Prostate gland (tissue), 2 donors: ENCODE data around the gene GLRX. TPM values are rescaled to one million over a fixed set of nuclear protein-coding genes. Genes with fewer than 3 reads are reported as not detected.
A peak's percentile ranks its signal among the peaks of the same experiment; 100 is the strongest.
"Not testable (repeated sequence)": the region's sequence is repeated elsewhere in the genome, so short reads cannot be mapped to it uniquely, and the experiment has no call there.

Source experiments
- DNase-seq: peaks from one replicate; pipeline ENCODE4 v3.0.0-alpha.2; 2019; ENCODE audit warnings: low spot score
- H3K27ac ChIP-seq, 2 donors: fragments of 200-600 bp; sonication (generic); 2 replicates each; pipeline ENCODE4 v1.5.1; 2017 to 2019
- H3K27me3 ChIP-seq: fragments of 200-600 bp; sonication (generic); replicated peaks from 2 replicates; pipeline ENCODE4 v1.5.1; 2019; ENCODE audit not compliant: insufficient read depth
- H3K36me3 ChIP-seq, 2 donors: fragments of 200-600 bp; sonication (generic); 1 replicate in 1 of 2; 2 replicates in 1 of 2; pipeline versions ENCODE4 v1.5.1 to v1.8.1; 2017 to 2019
- H3K4me1 ChIP-seq: fragments of 200-600 bp; sonication (generic); replicated peaks from 2 replicates; pipeline ENCODE4 v1.5.1; 2019
- H3K4me3 ChIP-seq, 2 donors: fragments of 200-600 bp; sonication (generic); 2 replicates each; pipeline ENCODE4 v1.5.1; 2017 to 2019
- H3K9me3 ChIP-seq: fragments of 200-600 bp; sonication (generic); 2 replicates; pipeline ENCODE4 v1.5.1; 2017
- POLR2A ChIP-seq: fragments of 450-650 bp; IDR thresholded peaks from one replicate; pipeline ENCODE4 v1.6.1; 2016; ENCODE audit warnings: antibody characterized with exemption, mild to moderate bottlenecking
- POLR2AphosphoS5 ChIP-seq: sonication (generic); formaldehyde crosslinking; IDR thresholded peaks from one replicate; pipeline ENCODE4 v1.6.1; 2017; ENCODE audit warnings: antibody characterized with exemption
- WGBS: methylation state at CpG from one replicate; pipeline ENCODE4 v1.1.5; 2018; 5-methylcytosine and 5-hydroxymethylcytosine counted together
- intact Hi-C: fragments of 100-400 bp; cut with DNase I; formaldehyde crosslinking; loops from one replicate; pipeline ENCODE4 v1.14.2; 2022
- total RNA-seq, 2 donors: library from RNA; depleted of rRNA; stranded (reverse); fragments of >200 nt; gene quantifications; one replicate each; pipeline ENCODE4 v1.1.0, GENCODE V29; 2016
- TF ChIP-seq, protein P1 (sequence below), 4 experiments: fragments of 200-600 bp in 2 of 4; fragments of 450-650 bp in 2 of 4; sonication (generic) in 2 of 4; IDR thresholded peaks; 1 replicate in 3 of 4; 2 replicates in 1 of 4; pipeline ENCODE4 v1.5.1; 2016 to 2019; ENCODE audit warnings: antibody characterized with exemption in 4 of 4, mild to moderate bottlenecking in 2 of 4, moderate library complexity in 2 of 4

GLRX gene
- total RNA-seq, 2 donors from 2014 or later: 16.6 to 34.8 TPM

DNA sequence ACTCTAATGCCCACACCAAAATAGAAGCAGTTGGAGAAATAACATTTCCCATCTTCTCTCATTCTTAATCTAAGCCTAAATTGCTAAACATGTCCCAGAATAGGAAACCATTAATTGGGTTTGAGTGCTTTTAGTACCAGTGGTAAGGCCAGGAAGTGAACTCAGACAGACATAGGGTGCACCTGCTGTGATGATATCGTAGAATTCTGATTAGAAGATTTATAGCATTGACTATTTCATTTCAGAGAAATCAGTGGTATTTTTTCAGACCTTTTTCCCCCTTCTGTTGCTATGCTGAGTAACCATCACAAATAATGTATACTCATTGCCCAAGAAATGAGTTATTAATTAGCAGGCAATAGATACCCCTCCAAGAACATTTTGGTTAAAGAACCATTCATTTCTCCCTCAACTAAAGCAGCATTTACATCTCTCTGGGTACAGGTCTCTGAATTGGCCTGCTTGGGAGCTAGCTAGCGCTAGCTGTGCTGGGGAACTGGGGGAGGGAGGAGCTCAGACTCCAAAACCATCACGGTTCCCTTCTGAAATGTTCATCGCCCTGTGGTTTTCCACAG is 7.3 kb downstream of the GLRX start:
- 90% methylated on average over 4 of the region's 4 CpGs for WGBS
- H3K4me1 ChIP-seq: peaks cover 17% of the 10 kb centered on the region
- intact Hi-C loops: no loop called here
- H3K27ac ChIP-seq: no peak overlapping the region
- no peaks in the 10 kb centered on the region for H3K36me3 ChIP-seq
- H3K4me3 ChIP-seq: no peak overlapping the region
- no peaks in the 10 kb centered on the region for H3K9me3 ChIP-seq
- TF ChIP-seq POLR2A (no peak), POLR2AphosphoS5 (no peak)
- TF ChIP-seq, protein P1, sequence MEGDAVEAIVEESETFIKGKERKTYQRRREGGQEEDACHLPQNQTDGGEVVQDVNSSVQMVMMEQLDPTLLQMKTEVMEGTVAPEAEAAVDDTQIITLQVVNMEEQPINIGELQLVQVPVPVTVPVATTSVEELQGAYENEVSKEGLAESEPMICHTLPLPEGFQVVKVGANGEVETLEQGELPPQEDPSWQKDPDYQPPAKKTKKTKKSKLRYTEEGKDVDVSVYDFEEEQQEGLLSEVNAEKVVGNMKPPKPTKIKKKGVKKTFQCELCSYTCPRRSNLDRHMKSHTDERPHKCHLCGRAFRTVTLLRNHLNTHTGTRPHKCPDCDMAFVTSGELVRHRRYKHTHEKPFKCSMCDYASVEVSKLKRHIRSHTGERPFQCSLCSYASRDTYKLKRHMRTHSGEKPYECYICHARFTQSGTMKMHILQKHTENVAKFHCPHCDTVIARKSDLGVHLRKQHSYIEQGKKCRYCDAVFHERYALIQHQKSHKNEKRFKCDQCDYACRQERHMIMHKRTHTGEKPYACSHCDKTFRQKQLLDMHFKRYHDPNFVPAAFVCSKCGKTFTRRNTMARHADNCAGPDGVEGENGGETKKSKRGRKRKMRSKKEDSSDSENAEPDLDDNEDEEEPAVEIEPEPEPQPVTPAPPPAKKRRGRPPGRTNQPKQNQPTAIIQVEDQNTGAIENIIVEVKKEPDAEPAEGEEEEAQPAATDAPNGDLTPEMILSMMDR (IDR thresholded peaks at IDR 0.05): no peak
- no peaks in the 10 kb centered on the region for H3K27me3 ChIP-seq
- DNase-seq: no peak

DNA sequence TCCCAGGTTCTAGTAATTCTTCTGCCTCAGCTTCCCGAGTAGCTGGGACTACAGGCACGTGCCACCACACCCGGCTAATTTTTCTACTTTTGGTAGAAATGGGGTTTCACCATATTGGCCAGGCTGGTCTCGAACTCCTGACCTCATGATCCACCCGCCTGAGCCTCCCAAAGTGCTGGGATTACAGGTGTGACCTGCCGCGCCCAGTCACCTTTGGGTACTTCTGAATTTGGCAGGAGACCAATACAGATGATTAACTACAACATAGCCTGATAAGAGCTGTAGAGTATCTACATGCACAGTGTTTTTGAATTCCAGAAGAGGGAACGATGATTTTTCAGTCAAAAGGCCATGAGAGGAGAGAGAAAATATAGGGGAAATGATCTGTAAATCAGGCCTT is 9.5 kb downstream of the GLRX start:
- DNase-seq, H3K9me3 ChIP-seq, H3K4me3 ChIP-seq, H3K27me3 ChIP-seq, intact Hi-C loops, H3K36me3 ChIP-seq: not testable (repeated sequence)
- Histone ChIP-seq H3K27ac (peak overlapping the region in 1 of 2 donors; percentile 85), H3K4me1 (peaks cover 28% of the 10 kb centered on the region)
- WGBS: 91% methylated on average over 8 of the region's 8 CpGs

DNA sequence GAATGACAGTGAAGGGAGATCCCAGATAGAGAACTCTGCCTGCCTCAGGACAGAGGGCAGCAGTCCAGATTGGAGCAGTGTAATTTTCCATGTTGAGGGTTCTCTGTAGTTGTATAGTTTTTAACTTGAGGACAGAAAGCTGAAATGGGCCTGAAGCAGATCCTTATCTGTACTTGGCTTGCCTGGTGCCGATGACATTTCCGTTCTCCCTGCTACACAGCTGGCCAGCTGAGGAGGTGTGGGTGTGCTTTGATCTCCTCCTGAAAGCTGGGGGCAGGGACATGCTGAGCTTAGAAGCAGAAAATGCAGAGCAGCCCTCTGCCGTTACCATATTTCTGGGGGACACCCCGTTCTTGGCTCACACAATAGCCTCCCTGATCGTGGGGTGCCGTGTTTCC is 10.5 kb downstream of the GLRX start:
- no peaks in the 10 kb centered on the region for H3K27me3 ChIP-seq
- no peaks in the 10 kb centered on the region for H3K9me3 ChIP-seq
- no peaks in the 10 kb centered on the region for H3K36me3 ChIP-seq
- peaks cover 28% of the 10 kb centered on the region for H3K4me1 ChIP-seq
- H3K4me3 ChIP-seq: no peak overlapping the region
- 10% methylated on average over 6 of the region's 6 CpGs for WGBS
- no peak for DNase-seq
- H3K27ac ChIP-seq: peak overlapping the region; percentile 68 to 85
- TF ChIP-seq POLR2AphosphoS5 (peak; percentile 42), POLR2A (no peak)
- TF ChIP-seq, protein P1 (IDR thresholded peaks at IDR 0.05): no peak
- intact Hi-C loops: no loop called here

DNA sequence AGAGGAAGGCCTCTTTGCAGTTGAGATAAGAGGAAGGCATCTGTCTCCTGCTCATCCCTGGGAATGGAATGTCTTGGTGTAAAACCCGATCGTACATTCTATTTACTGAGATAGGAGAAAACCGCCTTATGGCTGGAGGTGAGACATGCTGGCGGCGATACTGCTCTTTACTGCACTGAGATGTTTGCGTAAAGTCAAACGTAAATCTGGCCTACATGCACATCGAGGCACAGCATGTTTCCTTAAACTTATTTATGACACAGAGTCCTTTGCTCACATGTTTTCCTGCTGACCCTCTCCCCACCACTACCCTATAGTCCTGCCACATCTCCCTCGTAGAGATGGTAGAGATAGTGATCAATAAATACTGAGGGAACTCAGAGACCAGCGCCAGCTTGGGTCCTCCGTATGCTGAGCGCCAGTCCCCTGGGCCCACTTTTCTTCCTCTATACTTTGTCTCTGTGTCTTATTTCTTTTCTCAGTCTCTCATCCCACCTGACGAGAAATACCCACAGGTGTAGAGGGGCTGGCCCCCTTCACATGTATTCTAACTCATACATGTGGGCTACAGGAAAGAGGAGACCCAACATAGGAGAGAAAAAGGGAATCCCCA is 11.0 kb downstream of the GLRX start:
- H3K9me3 ChIP-seq, H3K36me3 ChIP-seq, H3K4me3 ChIP-seq, H3K27me3 ChIP-seq, DNase-seq, intact Hi-C loops: not testable (repeated sequence)
- 39% methylated on average over 13 of the region's 13 CpGs for WGBS
- peak overlapping the region; percentile 68 to 85 for H3K27ac ChIP-seq
- peaks cover 28% of the 10 kb centered on the region for H3K4me1 ChIP-seq

DNA sequence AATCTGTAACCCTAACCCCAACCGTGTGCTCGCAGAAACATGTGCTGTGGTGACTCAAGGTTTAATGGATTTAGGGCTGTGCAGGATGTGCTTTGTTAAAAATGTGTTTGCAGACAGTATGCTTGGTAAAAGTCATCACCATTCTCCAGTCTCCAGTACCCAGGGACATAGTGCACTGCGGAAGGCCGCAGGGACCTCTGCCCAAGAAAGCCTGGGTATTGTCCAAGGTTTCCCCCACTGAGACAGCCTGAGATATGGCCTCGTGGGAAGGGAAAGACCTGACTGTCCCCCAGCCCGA is 11.5 kb downstream of the GLRX start:
- 28% methylated on average over 6 of the region's 6 CpGs for WGBS
- DNase-seq, H3K36me3 ChIP-seq, H3K27me3 ChIP-seq, H3K4me3 ChIP-seq, intact Hi-C loops, H3K9me3 ChIP-seq: not testable (repeated sequence)
- Histone ChIP-seq H3K4me1 (peaks cover 28% of the 10 kb centered on the region), H3K27ac (peak overlapping the region; percentile 68 to 85)

DNA sequence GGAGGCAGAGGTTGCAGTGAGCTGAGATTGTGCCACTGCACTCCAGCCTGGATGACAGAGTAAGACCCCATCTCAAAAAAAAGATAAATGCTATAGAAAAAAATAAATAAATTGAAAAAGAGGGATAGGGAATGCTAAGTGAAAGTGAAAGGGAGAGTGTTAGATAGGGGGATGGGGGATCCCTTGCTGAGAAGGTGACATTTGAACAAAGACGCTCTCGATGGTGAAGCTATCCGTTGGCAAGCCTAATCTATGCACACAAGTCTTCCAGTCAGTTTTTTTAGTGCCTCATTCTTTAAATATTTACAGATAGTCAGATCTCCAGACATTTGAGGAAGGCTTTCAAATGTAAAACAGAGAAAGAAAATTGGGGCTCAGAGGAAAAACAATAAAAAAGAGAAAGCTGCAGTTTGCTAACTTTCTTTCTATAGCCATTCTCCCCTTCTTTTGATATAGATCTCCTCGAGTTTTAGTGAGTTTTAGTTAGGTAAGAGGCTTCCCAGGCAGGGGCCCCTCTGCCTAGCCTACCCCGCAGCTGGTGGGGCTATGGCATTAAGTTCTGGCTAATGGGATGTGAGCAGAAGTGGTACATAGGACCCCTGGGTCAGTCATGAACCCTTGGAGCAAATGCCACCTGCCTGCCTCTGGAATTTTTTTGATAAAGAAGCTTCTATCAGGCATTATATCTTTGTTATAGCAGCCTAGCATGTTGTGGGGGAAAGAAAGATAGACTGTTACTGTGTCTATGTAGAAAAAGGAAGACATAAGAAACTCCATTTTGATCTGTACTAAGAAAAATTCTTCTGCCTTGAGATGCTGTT is 12.0 kb downstream of the GLRX start:
- Histone ChIP-seq H3K36me3 (no peaks in the 10 kb centered on the region), H3K4me1 (peaks cover 28% of the 10 kb centered on the region), H3K4me3 (no peak overlapping the region), H3K27me3 (no peaks in the 10 kb centered on the region), H3K27ac (peak overlapping the region; percentile 68 to 85), H3K9me3 (no peaks in the 10 kb centered on the region)
- WGBS: 23% methylated on average over 5 of the region's 5 CpGs
- DNase-seq: no peak
- TF ChIP-seq, protein P1 (IDR thresholded peaks at IDR 0.05): no peak
- TF ChIP-seq POLR2AphosphoS5: peak; percentile 63
- intact Hi-C loops: no loop called here
